ENCODE measurements around the gene KIFC3.

DNA sequence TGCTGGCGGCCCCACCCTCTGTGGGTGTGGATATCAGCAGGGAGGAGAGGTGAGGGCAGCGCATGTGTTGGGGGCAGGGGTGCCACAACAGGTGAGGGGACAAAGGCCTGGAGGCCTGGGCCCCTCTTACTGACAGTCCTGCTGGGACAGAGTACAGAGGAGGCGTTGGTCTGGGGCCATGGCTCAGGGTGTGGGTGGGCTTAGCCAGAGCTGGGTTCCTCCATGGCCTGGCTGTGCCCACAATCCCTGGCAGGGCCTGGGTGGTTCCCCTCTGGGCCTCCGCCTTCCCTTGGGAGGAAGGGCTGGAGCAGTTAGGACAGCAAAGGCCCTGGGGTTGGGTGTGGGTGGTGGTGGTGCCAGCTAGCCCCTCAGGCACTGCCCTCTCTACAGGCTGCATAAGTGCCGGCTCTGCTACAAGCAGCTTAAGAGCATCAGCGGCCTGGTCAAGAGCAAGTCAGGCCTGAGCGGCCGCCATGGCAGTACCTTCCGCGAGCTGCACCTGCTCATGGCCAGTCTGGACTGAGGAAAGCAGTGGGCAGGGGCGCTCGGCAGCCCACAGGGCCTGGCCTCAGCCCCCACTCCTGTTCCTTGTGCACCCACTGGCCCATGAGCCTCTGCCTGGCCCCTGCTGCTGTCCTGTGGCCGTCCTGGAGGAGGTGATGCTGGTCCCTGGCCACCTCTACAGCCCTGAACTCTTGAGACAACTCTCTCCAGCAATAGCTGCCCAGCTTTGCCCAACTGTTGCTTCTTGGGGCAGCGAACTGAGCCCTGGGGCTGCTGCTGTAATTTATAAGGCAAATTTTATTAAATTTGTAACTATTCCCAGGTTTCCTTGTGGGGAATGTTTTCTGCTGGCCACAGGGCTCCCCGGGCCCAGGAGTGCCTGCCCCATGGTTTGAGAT is 45.6 kb downstream of the KIFC3 start:
- TF ChIP-seq, protein P1, sequence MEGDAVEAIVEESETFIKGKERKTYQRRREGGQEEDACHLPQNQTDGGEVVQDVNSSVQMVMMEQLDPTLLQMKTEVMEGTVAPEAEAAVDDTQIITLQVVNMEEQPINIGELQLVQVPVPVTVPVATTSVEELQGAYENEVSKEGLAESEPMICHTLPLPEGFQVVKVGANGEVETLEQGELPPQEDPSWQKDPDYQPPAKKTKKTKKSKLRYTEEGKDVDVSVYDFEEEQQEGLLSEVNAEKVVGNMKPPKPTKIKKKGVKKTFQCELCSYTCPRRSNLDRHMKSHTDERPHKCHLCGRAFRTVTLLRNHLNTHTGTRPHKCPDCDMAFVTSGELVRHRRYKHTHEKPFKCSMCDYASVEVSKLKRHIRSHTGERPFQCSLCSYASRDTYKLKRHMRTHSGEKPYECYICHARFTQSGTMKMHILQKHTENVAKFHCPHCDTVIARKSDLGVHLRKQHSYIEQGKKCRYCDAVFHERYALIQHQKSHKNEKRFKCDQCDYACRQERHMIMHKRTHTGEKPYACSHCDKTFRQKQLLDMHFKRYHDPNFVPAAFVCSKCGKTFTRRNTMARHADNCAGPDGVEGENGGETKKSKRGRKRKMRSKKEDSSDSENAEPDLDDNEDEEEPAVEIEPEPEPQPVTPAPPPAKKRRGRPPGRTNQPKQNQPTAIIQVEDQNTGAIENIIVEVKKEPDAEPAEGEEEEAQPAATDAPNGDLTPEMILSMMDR (IDR thresholded peaks at IDR 0.05): no peak
- no peak for TF ChIP-seq POLR2A (IDR thresholded peaks at IDR 0.05; ENCODE audit: low read depth)
